HEK293 (cell line): ENCODE data around the gene JAM2.
"Not testable (repeated sequence)": the region's sequence is repeated elsewhere in the genome, so short reads cannot be mapped to it uniquely, and the experiment has no call there.

Experiments used
- GLI4 ChIP-seq: fragments of 450-650 bp; formaldehyde crosslinking; IDR thresholded peaks from 2 replicates; pipeline ENCODE4 v1.5.1; 2016; ENCODE audit warnings: missing biosample characterization, missing genetic modification characterization
- KLF1 ChIP-seq: fragments of 450-650 bp; formaldehyde crosslinking; IDR thresholded peaks from 2 replicates; pipeline ENCODE4 v1.5.1; 2016; ENCODE audit warnings: missing biosample characterization, missing genetic modification characterization
- TCF7L2 ChIP-seq: IDR thresholded peaks from 2 replicates; pipeline ENCODE4 v1.6.1; 2011; ENCODE audit warnings: low read depth, mild to moderate bottlenecking, inconsistent platforms, low read length, moderate library complexity, borderline replicate concordance
- ZNF274 ChIP-seq, 2 experiments: fragments of 200-500 bp in 1 of 2; fragments of 450-650 bp in 1 of 2; sonication (Bioruptor generic) in 1 of 2; formaldehyde crosslinking in 1 of 2; IDR thresholded peaks; 2 replicates each; pipeline versions ENCODE4 v1.5.1 to v1.6.1; 2014 to 2016; ENCODE audit warnings: borderline replicate concordance in 1 of 2, inconsistent platforms in 1 of 2, low read length in 1 of 2, missing biosample characterization in 1 of 2, missing genetic modification characterization in 1 of 2
- ZNF830 ChIP-seq: fragments of 450-650 bp; IDR thresholded peaks from 2 replicates; pipeline ENCODE4 v1.5.0; 2018; ENCODE audit warnings: missing biosample characterization, missing genetic modification characterization, low read depth, mild to moderate bottlenecking, moderate library complexity
- ZSCAN30 ChIP-seq: fragments of 450-650 bp; IDR thresholded peaks from 2 replicates; pipeline ENCODE4 v1.5.1; 2018; ENCODE audit warnings: missing biosample characterization, mild to moderate bottlenecking, missing genetic modification characterization, moderate library complexity
- TF ChIP-seq, protein P1 (sequence below): fragments of 450-650 bp; formaldehyde crosslinking; IDR thresholded peaks from 2 replicates; pipeline ENCODE4 v1.5.1; 2016; ENCODE audit warnings: missing biosample characterization, missing genetic modification characterization
- TF ChIP-seq, protein P2 (sequence below): fragments of 450-650 bp; formaldehyde crosslinking; IDR thresholded peaks from 2 replicates; pipeline ENCODE4 v1.5.1; 2016; ENCODE audit warnings: missing biosample characterization, missing genetic modification characterization
- TF ChIP-seq, protein P3 (sequence below): fragments of 450-650 bp; formaldehyde crosslinking; IDR thresholded peaks from 2 replicates; pipeline ENCODE4 v1.5.1; 2016; ENCODE audit warnings: missing biosample characterization, missing genetic modification characterization

DNA sequence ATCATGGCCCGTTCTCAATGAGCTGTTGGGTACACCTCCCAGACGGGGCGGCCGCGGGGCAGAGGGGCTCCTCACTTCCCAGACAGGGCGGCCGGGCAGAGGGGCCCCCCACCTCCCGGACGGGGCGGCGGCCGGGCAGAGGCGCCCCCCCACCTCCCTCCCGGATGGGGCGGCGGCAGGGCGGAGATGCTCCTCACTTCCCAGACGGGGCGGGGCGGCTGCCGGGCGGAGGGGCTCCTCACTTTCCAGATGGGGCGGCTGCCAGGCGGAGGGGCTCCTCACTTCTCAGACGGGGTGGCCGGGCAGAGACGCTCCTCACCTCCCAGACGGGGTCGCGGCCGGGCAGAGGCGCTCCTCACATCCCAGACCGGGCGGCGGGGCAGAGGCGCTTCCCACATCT, 56.4 kb downstream of the JAM2 start:
- TF ChIP-seq ZNF274 (IDR thresholded peaks at IDR 0.05; ENCODE audit: low read length); ZNF274 (tag by site-specific recombination; IDR thresholded peaks at IDR 0.05; ENCODE audit: borderline replicate concordance); ZSCAN30 (tag by site-specific recombination); KLF1 (tag by site-specific recombination); GLI4; ZNF830 (tag by site-specific recombination); TCF7L2: not testable (repeated sequence)
- TF ChIP-seq, protein P1, sequence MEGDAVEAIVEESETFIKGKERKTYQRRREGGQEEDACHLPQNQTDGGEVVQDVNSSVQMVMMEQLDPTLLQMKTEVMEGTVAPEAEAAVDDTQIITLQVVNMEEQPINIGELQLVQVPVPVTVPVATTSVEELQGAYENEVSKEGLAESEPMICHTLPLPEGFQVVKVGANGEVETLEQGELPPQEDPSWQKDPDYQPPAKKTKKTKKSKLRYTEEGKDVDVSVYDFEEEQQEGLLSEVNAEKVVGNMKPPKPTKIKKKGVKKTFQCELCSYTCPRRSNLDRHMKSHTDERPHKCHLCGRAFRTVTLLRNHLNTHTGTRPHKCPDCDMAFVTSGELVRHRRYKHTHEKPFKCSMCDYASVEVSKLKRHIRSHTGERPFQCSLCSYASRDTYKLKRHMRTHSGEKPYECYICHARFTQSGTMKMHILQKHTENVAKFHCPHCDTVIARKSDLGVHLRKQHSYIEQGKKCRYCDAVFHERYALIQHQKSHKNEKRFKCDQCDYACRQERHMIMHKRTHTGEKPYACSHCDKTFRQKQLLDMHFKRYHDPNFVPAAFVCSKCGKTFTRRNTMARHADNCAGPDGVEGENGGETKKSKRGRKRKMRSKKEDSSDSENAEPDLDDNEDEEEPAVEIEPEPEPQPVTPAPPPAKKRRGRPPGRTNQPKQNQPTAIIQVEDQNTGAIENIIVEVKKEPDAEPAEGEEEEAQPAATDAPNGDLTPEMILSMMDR (tag by site-specific recombination), result not testable (repeated sequence)
- TF ChIP-seq, protein P2, sequence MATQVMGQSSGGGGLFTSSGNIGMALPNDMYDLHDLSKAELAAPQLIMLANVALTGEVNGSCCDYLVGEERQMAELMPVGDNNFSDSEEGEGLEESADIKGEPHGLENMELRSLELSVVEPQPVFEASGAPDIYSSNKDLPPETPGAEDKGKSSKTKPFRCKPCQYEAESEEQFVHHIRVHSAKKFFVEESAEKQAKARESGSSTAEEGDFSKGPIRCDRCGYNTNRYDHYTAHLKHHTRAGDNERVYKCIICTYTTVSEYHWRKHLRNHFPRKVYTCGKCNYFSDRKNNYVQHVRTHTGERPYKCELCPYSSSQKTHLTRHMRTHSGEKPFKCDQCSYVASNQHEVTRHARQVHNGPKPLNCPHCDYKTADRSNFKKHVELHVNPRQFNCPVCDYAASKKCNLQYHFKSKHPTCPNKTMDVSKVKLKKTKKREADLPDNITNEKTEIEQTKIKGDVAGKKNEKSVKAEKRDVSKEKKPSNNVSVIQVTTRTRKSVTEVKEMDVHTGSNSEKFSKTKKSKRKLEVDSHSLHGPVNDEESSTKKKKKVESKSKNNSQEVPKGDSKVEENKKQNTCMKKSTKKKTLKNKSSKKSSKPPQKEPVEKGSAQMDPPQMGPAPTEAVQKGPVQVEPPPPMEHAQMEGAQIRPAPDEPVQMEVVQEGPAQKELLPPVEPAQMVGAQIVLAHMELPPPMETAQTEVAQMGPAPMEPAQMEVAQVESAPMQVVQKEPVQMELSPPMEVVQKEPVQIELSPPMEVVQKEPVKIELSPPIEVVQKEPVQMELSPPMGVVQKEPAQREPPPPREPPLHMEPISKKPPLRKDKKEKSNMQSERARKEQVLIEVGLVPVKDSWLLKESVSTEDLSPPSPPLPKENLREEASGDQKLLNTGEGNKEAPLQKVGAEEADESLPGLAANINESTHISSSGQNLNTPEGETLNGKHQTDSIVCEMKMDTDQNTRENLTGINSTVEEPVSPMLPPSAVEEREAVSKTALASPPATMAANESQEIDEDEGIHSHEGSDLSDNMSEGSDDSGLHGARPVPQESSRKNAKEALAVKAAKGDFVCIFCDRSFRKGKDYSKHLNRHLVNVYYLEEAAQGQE (tag by site-specific recombination), result not testable (repeated sequence)
- TF ChIP-seq, protein P3, sequence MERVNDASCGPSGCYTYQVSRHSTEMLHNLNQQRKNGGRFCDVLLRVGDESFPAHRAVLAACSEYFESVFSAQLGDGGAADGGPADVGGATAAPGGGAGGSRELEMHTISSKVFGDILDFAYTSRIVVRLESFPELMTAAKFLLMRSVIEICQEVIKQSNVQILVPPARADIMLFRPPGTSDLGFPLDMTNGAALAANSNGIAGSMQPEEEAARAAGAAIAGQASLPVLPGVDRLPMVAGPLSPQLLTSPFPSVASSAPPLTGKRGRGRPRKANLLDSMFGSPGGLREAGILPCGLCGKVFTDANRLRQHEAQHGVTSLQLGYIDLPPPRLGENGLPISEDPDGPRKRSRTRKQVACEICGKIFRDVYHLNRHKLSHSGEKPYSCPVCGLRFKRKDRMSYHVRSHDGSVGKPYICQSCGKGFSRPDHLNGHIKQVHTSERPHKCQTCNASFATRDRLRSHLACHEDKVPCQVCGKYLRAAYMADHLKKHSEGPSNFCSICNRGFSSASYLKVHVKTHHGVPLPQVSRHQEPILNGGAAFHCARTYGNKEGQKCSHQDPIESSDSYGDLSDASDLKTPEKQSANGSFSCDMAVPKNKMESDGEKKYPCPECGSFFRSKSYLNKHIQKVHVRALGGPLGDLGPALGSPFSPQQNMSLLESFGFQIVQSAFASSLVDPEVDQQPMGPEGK (tag by site-specific recombination), result not testable (repeated sequence)
